GM12873 (cell line): ENCODE measurements around the gene PTPRF.

ENCODE experiments used
- TF ChIP-seq, protein P1 (sequence below): IDR thresholded peaks from 2 replicates; pipeline ENCODE4 v1.5.1; 2012; ENCODE audit warnings: low read depth, mild to moderate bottlenecking, moderate library complexity, low read length, control low read depth; ENCODE audit not compliant: insufficient read depth; ENCODE audit errors: missing control alignments

Gene PTPRF

DNA sequence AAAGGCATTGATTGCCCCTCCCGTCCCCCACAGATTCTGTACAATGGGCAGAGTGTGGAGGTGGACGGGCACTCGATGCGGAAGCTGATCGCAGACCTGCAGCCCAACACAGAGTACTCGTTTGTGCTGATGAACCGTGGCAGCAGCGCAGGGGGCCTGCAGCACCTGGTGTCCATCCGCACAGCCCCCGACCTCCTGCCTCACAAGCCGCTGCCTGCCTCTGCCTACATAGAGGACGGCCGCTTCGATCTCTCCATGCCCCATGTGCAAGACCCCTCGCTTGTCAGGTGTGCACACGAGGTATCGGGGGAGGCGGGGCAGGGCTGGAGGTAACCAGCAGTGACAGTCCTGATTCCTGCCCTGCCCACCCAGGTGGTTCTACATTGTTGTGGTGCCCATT, 74.5 kb downstream of the PTPRF start:
- TF ChIP-seq, protein P1, sequence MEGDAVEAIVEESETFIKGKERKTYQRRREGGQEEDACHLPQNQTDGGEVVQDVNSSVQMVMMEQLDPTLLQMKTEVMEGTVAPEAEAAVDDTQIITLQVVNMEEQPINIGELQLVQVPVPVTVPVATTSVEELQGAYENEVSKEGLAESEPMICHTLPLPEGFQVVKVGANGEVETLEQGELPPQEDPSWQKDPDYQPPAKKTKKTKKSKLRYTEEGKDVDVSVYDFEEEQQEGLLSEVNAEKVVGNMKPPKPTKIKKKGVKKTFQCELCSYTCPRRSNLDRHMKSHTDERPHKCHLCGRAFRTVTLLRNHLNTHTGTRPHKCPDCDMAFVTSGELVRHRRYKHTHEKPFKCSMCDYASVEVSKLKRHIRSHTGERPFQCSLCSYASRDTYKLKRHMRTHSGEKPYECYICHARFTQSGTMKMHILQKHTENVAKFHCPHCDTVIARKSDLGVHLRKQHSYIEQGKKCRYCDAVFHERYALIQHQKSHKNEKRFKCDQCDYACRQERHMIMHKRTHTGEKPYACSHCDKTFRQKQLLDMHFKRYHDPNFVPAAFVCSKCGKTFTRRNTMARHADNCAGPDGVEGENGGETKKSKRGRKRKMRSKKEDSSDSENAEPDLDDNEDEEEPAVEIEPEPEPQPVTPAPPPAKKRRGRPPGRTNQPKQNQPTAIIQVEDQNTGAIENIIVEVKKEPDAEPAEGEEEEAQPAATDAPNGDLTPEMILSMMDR, result no peak

DNA sequence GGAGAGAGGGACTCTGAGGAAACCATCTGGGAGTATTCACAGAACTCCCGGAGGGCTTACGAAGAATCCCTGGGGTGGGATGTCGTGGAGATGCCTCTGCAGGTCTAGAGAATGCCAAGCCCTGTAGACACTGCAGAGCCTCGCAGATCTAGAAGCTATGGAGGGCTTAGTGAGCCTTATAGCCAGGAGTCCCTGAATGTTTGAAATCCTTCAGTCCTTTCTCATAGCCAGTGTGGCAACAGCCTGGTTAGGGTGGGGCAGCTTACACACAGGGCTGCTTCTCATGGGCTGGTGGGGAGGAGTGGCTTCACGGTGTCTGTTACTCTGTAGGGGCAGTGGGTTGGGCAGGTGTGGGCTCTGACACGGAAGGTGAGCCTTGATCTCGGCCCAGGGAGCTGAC, 75.1 kb downstream of the PTPRF start:
- TF ChIP-seq, protein P1, result no peak

DNA sequence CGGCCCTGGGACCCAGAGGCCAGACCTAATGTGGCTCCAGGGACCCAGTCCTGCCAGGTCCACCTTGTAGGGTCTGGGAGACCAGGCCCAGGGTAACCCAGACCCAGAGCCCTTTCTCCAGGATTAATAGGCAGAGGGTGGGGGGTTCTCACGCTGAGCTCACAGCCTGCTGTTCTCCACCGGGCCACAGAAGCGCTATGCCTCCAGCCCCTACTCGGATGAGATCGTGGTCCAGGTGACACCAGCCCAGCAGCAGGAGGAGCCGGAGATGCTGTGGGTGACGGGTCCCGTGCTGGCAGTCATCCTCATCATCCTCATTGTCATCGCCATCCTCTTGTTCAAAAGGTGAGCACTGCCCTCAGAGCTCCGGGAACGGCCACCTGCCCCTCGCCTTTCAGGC, 75.9 kb downstream of the PTPRF start:
- TF ChIP-seq, protein P1, result no peak

DNA sequence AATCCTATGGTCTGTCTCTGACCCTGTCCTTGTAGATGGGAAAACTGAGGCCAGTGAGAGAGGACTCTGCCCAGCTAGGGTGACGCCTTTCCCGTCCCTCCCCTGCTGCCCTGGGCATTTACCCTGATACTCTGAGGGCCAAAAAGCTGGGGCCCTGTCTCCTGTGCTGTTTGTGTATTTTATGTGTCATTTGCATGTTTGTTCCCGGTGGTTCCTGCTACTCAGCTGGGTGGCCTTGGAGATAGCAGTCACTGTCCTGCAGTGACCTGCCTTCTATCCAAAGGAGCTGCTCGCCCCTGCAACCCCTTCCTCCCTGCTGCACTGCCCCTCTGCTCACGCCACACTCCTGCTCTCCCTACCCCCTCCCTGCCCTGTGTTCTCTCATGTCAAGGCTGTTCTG, 78.1 kb downstream of the PTPRF start:
- TF ChIP-seq, protein P1, result no peak

DNA sequence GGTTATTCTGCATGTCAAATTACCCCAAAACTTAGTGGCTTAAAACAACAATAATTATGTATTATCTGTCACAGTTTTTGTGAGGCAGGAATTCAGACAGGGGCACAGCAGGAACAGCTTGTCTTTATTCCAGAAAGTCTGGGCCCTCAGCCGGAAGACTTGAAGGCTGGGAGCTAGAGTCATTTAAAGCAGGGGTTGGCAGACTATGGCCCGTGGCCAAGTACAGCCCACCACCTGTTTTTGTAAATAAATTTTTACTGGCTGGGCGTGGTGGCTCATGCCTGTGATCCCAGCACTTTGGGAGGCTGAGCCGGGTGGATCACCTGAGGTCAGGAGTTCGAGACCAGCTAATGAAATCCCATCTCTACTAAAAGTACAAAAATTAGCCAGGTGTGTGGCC, 79.7 kb downstream of the PTPRF start:
- TF ChIP-seq, protein P1, result no peak

DNA sequence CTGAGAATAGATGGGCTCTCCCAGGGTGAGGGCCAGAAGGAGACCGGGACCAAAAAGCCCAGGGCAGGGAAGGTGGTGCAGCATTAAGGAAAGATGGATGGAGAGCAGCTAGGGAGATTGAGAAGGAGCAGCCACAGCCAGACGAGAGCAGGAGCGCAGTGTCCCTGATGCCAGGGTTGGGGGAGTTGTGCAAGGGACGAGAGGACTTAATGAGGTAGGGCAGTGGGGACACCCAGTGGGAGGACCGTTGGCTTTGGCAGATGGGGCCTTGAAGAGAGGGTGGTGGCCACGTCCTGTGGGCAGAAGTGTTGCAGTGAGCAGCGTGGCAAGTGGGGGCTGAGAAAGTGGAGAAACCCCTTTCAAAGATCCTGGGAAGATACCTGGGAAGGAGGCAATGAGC, 81.3 kb downstream of the PTPRF start:
- TF ChIP-seq, protein P1, result no peak

DNA sequence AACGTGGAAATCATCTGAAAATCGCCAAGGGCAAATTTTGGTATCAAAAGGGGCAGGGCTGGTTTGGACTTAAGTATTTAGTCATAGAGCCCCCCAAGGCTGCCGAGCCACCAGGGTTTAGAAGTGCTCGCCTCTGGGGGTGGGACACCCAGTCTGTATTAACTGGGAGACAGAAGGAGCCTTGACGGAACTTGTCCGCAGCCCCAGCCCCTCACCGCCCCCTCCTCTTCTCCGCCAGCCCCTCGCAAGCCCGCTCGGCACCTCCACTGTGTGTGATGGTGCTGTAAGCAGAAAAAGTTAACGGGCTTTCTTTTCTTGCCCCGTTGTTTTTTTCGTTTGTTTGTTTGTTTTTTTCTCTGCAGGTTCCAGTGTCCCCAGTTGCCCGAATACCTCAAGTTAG, 81.7 kb downstream of the PTPRF start:
- TF ChIP-seq, protein P1, result no peak
